Tibial nerve (tissue), 4 donors: ENCODE measurements around the gene ADCY6. TPM values are rescaled to one million over a fixed set of nuclear protein-coding genes. Genes with fewer than 3 reads are reported as not detected.

Experiments
- DNase-seq, 2 donors: peaks; one replicate each; pipeline ENCODE4 v3.0.0-alpha.2; 2019; ENCODE audit warnings: low spot score in 2 of 2
- H3K27ac ChIP-seq, 4 donors: fragments of 200-600 bp; sonication (generic) in 3 of 4; one replicate each; pipeline ENCODE4 v1.5.1; 2017 to 2019; ENCODE audit warnings: mild to moderate bottlenecking in 1 of 4
- H3K27me3 ChIP-seq, 2 donors: fragments of 200-600 bp; sonication (generic) in 1 of 2; one replicate each; pipeline versions ENCODE4 v1.5.1 to v1.6.0; 2017 to 2019
- H3K36me3 ChIP-seq, 3 donors: fragments of 200-600 bp; sonication (generic); one replicate each; pipeline ENCODE4 v1.5.1; 2018 to 2019
- H3K4me1 ChIP-seq, 4 donors: fragments of 200-600 bp; sonication (generic) in 3 of 4; one replicate each; pipeline ENCODE4 v1.5.1; 2017 to 2019
- H3K4me3 ChIP-seq, 4 donors: fragments of 200-600 bp; sonication (generic) in 3 of 4; one replicate each; pipeline ENCODE4 v1.5.1; 2017 to 2019; ENCODE audit warnings: mild to moderate bottlenecking in 1 of 4, moderate library complexity in 1 of 4
- H3K9me3 ChIP-seq, 4 donors: fragments of 200-600 bp; sonication (generic) in 3 of 4; one replicate each; pipeline ENCODE4 v1.5.1; 2017 to 2019
- EP300 ChIP-seq, 2 donors: sonication (generic); formaldehyde crosslinking; IDR thresholded peaks; one replicate each; pipeline ENCODE4 v1.6.1; 2017; ENCODE audit warnings: antibody characterized with exemption in 2 of 2, mild to moderate bottlenecking in 1 of 2
- POLR2A ChIP-seq, 2 donors: fragments of 450-650 bp; IDR thresholded peaks; one replicate each; pipeline ENCODE4 v1.6.1; 2017; ENCODE audit warnings: antibody characterized with exemption in 2 of 2, mild to moderate bottlenecking in 2 of 2, moderate library complexity in 2 of 2
- WGBS, 2 donors: methylation state at CpG; one replicate each; pipeline ENCODE4 v1.1.5; 2018; 5-methylcytosine and 5-hydroxymethylcytosine counted together
- total RNA-seq, 4 donors: library from RNA; depleted of rRNA; stranded (reverse); fragments of >200 nt; gene quantifications; one replicate each; pipeline ENCODE4 v1.1.0, GENCODE V29; 2016
- TF ChIP-seq, protein P1 (sequence below), 5 experiments: fragments of 200-600 bp in 3 of 5; fragments of 450-650 bp in 2 of 5; sonication (generic) in 3 of 5; IDR thresholded peaks; one replicate each; pipeline ENCODE4 v1.5.1; 2016 to 2019; ENCODE audit warnings: antibody characterized with exemption in 5 of 5, mild to moderate bottlenecking in 3 of 5, moderate library complexity in 2 of 5

Gene ADCY6
- total RNA-seq, 4 donors from 2014 or later, result 53.3 to 74.7 (median 57.1) TPM

DNA sequence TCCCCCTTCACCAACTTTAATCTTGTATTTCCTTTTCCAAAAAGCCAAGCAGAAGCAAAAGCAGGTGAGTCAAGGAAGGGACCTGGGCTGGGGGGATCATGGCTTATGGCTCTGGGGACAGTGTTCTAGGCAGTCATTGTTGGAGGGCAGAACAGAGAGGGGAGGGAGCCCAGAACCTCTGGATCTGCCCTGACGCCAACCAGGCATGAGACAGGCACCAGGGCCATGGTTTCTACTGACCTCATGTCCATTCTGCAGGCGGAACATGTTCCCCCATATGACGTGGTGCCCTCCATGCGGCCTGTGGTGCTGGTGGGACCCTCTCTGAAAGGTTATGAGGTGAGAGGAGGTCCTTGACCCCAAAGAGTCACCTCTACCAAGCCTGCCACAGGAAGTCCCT, 36.0 kb upstream of the ADCY6 start:
- H3K4me1 ChIP-seq, result peaks cover 0 to 4% (median 0%) of the 10 kb centered on the region in 4 donors
- no peaks in the 10 kb centered on the region for H3K9me3 ChIP-seq
- no peak for DNase-seq
- TF ChIP-seq EP300 (IDR thresholded peaks at IDR 0.05) (no peak), POLR2A (IDR thresholded peaks at IDR 0.05) (no peak)
- TF ChIP-seq, protein P1, sequence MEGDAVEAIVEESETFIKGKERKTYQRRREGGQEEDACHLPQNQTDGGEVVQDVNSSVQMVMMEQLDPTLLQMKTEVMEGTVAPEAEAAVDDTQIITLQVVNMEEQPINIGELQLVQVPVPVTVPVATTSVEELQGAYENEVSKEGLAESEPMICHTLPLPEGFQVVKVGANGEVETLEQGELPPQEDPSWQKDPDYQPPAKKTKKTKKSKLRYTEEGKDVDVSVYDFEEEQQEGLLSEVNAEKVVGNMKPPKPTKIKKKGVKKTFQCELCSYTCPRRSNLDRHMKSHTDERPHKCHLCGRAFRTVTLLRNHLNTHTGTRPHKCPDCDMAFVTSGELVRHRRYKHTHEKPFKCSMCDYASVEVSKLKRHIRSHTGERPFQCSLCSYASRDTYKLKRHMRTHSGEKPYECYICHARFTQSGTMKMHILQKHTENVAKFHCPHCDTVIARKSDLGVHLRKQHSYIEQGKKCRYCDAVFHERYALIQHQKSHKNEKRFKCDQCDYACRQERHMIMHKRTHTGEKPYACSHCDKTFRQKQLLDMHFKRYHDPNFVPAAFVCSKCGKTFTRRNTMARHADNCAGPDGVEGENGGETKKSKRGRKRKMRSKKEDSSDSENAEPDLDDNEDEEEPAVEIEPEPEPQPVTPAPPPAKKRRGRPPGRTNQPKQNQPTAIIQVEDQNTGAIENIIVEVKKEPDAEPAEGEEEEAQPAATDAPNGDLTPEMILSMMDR (IDR thresholded peaks at IDR 0.05), result no peak
- no peak overlapping the region for H3K27ac ChIP-seq
- no peak overlapping the region for H3K4me3 ChIP-seq
- 91 to 93% methylated on average over 3 to 4 of the region's 4 CpGs for WGBS, 2 donors
- H3K36me3 ChIP-seq, result peaks cover 3 to 63% (median 12%) of the 10 kb centered on the region in 3 donors
- no peaks in the 10 kb centered on the region for H3K27me3 ChIP-seq

DNA sequence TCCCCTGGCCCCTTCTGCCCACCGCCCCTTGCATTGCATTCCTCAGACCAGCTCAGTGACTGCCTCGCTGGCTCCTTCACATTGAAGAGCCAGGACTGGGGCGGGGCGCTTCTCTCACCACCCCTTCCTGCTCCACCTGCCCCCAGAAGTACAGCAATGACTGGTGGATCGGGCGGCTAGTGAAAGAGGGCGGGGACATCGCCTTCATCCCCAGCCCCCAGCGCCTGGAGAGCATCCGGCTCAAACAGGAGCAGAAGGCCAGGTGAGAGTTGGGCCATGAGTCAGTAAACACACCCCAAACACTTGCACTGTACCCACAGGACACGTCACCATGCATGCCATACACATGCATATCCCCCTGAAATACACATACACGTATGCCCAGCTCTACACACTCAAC, 35.2 kb upstream of the ADCY6 start:
- H3K36me3 ChIP-seq, result peaks cover 0 to 55% (median 4%) of the 10 kb centered on the region in 3 donors
- H3K4me1 ChIP-seq, result peaks cover 0 to 12% (median 0%) of the 10 kb centered on the region in 4 donors
- DNase-seq, result no peak
- no peaks in the 10 kb centered on the region for H3K9me3 ChIP-seq
- H3K4me3 ChIP-seq, result no peak overlapping the region
- no peak overlapping the region for H3K27ac ChIP-seq
- no peaks in the 10 kb centered on the region for H3K27me3 ChIP-seq
- 70 to 75% methylated on average over 11 to 12 of the region's 12 CpGs for WGBS, 2 donors
- TF ChIP-seq EP300 (IDR thresholded peaks at IDR 0.05), result no peak
- TF ChIP-seq, protein P1 (IDR thresholded peaks at IDR 0.05), result no peak
- TF ChIP-seq POLR2A (IDR thresholded peaks at IDR 0.05), result no peak

DNA sequence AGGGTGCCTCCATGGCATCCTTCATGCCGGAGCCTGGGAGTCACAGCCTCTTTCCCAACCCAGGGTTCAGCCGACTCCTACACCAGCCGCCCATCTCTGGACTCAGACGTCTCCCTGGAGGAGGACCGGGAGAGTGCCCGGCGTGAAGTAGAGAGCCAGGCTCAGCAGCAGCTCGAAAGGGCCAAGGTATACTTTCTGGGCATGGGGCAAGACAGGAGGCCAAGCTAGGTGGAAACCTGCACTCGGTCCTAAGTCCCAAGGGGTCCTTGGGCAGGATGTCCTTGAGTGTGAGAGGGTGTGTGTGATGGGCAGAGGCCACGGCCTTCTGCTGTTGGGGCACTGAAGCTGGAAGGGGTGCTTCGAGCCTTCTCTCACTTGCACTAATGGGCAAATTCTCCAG, 34.4 kb upstream of the ADCY6 start:
- Histone ChIP-seq H3K9me3 (no peaks in the 10 kb centered on the region), H3K36me3 (peaks cover 0 to 47% (median 0%) of the 10 kb centered on the region in 3 donors), H3K27ac (no peak overlapping the region), H3K27me3 (no peaks in the 10 kb centered on the region), H3K4me3 (no peak overlapping the region), H3K4me1 (peaks cover 0 to 19% (median 0%) of the 10 kb centered on the region in 4 donors)
- WGBS, 2 donors, result 82 to 86% methylated on average over 10 to 11 of the region's 11 CpGs
- no peak for DNase-seq
- TF ChIP-seq, protein P1 (IDR thresholded peaks at IDR 0.05), result no peak
- TF ChIP-seq POLR2A (IDR thresholded peaks at IDR 0.05), result no peak
- TF ChIP-seq EP300 (IDR thresholded peaks at IDR 0.05), result no peak

DNA sequence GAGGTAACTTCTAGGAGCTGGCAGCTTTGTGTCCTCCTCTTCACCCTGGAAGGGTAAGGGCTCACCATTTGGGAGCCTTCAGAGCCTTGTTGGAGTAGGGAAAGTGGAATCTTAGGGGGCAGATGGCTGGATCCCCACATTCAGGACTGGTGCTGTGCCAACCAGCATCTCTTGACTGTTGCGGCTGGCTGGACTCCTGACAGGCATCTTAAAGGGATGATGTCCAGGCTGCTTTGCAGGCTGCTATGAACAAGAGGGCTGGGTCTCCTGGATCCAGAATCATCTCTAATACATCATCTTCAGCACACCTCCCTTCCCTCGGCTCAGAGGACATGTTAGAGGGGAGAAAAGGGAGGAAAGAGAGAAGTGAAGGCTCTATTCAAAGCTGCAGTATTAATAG, 33.8 kb upstream of the ADCY6 start:
- Histone ChIP-seq H3K4me3 (no peak overlapping the region), H3K36me3 (peaks cover 0 to 41% (median 0%) of the 10 kb centered on the region in 3 donors), H3K27me3 (no peaks in the 10 kb centered on the region), H3K4me1 (peaks cover 0 to 25% (median 4%) of the 10 kb centered on the region in 4 donors), H3K9me3 (no peaks in the 10 kb centered on the region), H3K27ac (no peak overlapping the region)
- DNase-seq, result no peak
- TF ChIP-seq EP300 (IDR thresholded peaks at IDR 0.05) (no peak), POLR2A (IDR thresholded peaks at IDR 0.05) (no peak)
- TF ChIP-seq, protein P1 (IDR thresholded peaks at IDR 0.05), result no peak
- WGBS, 2 donors, result 60 to 65% methylated on average over 2 of the region's 2 CpGs

DNA sequence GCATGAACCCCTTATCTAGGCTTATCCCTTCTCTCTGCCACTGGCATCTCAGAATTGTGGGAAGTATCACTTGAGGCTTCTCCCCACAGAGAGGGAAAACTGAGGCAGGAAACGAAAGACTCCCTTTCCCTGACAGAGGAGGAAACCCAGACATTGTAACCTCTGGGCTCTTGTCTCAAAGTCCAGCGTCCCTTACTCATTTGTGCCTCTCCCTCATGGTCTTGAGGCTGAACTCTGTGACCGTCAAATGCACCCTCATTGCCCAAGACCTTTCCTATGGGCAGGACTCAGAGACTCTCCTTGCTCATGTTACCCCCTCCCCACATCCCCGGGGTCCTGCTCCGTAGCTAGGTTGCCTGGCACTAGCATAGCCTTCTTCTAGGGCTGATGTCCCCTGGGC, 33.2 kb upstream of the ADCY6 start:
- TF ChIP-seq, protein P1 (IDR thresholded peaks at IDR 0.05), result no peak
- no peak for TF ChIP-seq POLR2A (IDR thresholded peaks at IDR 0.05)
- TF ChIP-seq EP300 (IDR thresholded peaks at IDR 0.05), result no peak
- no peak overlapping the region for H3K4me3 ChIP-seq
- peaks cover 0 to 35% (median 0%) of the 10 kb centered on the region in 3 donors for H3K36me3 ChIP-seq

More for the DNA sequence above, 33.2 kb upstream of the ADCY6 start:
- H3K27ac ChIP-seq, result no peak overlapping the region
- no peaks in the 10 kb centered on the region for H3K9me3 ChIP-seq
- WGBS, 2 donors, result 83 to 90% methylated on average over 5 of the region's 5 CpGs
- no peak for DNase-seq
- no peaks in the 10 kb centered on the region for H3K27me3 ChIP-seq
- H3K4me1 ChIP-seq, result peaks cover 0 to 30% (median 5%) of the 10 kb centered on the region in 4 donors
